CD1c-positive myeloid dendritic cell (primary cell): ENCODE measurements around the gene GPAT2.
"Not testable (repeated sequence)": the region's sequence is repeated elsewhere in the genome, so short reads cannot be mapped to it uniquely, and the experiment has no call there.

Source experiments
- DNase-seq: peaks from one replicate; pipeline ENCODE4 v3.0.0-alpha.2; 2016; ENCODE audit errors: extremely low spot score

GPAT2 gene, protein sequence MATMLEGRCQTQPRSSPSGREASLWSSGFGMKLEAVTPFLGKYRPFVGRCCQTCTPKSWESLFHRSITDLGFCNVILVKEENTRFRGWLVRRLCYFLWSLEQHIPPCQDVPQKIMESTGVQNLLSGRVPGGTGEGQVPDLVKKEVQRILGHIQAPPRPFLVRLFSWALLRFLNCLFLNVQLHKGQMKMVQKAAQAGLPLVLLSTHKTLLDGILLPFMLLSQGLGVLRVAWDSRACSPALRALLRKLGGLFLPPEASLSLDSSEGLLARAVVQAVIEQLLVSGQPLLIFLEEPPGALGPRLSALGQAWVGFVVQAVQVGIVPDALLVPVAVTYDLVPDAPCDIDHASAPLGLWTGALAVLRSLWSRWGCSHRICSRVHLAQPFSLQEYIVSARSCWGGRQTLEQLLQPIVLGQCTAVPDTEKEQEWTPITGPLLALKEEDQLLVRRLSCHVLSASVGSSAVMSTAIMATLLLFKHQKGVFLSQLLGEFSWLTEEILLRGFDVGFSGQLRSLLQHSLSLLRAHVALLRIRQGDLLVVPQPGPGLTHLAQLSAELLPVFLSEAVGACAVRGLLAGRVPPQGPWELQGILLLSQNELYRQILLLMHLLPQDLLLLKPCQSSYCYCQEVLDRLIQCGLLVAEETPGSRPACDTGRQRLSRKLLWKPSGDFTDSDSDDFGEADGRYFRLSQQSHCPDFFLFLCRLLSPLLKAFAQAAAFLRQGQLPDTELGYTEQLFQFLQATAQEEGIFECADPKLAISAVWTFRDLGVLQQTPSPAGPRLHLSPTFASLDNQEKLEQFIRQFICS

GRCh38 chr2:96034792-96035191, at the start of gene GPAT2:
Gene GPAT2, minus strand, starts transcription at chr2:96034916. Its CDS starts 2,557 bp downstream, at chr2:96032359.
- DNase-seq = not testable (repeated sequence)

DNA sequence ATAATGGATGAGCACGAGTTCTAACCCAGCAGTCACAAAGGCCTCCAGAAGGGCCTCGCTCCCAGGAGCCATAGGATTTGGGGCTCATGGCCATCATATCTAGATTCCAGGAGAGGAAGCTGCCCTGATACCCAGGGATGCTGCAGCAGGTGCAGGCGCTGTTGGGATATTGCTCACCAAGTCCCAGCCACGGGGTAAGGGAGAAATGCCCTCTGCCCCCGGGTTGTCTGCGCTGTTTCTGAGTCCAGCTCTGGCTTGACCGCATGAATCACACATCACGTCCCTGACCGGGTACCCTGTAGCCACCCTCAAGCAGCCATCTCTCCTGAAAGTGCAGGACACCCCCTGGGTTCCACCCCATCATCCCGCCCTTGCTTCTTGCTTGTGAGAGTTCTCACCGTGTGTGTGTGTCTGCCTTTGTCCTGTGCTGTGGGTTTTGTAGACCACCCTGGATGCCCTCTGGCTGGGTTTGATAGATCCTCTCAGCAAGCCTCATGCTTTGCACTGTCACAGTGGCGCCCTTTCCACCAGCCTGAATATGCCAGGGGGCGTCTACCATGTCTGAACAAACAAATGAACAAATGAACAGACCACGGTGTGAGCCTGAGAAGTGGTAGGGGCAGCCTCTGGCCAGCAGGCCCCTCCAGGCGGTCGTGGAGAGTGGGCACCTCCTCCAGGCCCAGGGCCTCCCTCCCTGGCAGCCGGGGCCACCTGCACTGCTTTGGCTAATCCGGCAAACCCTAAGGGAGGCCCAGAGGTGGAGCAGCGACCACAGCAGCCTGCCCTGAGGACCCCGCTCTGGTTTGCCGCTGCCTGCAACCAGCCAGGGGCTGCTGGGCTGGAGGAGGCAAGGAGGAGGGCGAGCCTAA, 49.5 kb upstream of the GPAT2 start:
- DNase-seq = no peak

- DNase-seq = no peak
Measured at GRCh38 chr2:96083064-96083939, 48.6 kb upstream of the GPAT2 start.

GRCh38 chr2:96082211-96083063, 47.7 kb upstream of the GPAT2 start:
- DNase-seq = peak; percentile 55

GRCh38 chr2:96081042-96081441, 46.3 kb upstream of the GPAT2 start:
- no peak for DNase-seq

DNA sequence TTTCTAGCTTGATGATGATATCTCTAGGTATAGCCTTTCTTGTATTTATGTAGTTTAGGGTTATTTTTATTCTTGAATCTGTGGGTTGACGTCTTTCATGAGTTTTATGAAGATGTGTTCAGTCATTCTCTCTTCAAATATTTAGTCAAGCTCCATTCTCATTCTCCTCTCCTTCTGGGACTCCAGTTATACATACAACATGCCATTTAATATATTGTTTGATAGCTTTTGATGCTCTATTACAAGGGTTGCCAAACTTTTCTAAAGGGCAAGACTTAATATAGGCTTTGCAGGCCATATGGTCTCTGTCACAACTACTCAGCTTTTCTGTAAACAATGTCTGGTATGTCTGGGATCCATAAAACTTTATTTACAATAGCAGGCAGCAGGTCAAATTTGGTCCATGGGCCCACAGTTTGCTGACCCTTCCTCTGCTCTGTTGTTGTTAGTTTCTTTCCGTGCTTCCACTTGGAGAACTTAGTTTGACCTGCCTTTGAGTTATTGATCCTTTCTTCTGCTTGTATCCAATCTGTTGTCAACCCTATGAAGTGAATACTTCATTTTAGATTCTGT, 40.6 kb upstream of the GPAT2 start:
- DNase-seq = no peak

- DNase-seq = no peak
Measured at GRCh38 chr2:96074156-96074555, 39.4 kb upstream of the GPAT2 start.

- no peak for DNase-seq
Measured at GRCh38 chr2:96073170-96073775, 38.6 kb upstream of the GPAT2 start.

GRCh38 chr2:96072746-96073145, 38.0 kb upstream of the GPAT2 start:
- no peak for DNase-seq

GRCh38 chr2:96071977-96072491, 37.3 kb upstream of the GPAT2 start:
- DNase-seq = not testable (repeated sequence)

DNA sequence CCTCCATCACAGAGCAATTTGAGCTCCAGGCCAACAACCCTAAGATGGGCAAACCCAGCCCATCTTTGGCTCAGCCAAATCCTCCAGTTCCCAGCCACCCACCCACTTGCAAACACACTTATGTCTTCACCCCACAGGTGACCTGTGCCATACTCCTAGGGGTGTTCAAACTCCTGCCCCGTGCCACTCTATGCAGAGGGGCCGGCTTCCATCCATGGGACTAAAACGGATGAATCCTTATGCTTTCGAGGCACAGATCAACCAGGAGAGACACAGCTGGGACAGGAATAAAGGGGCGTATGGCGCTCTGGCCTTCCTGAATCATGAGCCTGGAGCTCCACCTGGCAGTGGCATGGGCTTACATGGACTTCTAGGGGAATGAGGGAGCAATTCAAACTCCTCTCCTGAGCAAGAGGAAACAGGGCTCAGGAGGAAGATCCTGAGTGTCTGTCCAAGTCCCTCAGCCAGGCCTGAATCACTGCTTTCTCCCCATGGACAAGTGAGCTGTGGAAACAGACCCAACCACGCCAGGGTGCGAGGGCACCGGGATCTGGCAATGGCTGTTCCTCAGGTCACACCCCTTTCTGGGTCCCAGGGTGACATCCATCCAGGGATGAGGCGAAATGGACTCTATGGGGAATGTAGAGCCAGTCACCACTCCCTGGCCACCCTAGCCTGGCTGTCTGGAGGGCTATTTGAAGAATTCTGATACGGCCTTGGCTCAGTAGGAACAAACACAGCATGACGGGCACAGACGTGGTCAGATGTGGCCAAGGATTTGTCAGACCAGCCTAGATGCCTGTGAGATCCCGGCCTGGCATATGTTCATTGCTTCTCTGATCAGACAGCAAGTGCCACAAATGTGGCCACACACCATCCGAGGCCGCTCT, 36.6 kb upstream of the GPAT2 start:
- DNase-seq = not testable (repeated sequence)

DNA sequence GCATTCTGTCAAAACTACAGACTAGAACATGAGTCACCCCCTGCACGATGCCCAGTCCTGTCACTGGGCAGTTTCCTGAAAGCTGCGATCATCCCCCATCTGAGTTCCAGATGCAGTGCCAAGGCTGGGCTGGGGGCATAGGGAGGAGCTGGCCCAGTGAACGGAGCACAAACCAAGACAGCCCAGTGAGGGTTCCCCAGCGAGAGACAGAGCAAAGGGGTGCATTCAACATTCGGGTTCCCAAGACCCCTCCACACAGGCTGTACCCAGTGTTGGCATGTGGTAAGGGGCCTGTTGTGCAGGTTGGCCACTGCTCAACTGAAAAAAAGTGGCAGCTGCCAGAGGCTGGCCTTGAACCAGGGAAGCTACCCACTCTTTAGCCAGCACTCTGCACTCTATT, 35.6 kb upstream of the GPAT2 start:
- not testable (repeated sequence) for DNase-seq

DNA sequence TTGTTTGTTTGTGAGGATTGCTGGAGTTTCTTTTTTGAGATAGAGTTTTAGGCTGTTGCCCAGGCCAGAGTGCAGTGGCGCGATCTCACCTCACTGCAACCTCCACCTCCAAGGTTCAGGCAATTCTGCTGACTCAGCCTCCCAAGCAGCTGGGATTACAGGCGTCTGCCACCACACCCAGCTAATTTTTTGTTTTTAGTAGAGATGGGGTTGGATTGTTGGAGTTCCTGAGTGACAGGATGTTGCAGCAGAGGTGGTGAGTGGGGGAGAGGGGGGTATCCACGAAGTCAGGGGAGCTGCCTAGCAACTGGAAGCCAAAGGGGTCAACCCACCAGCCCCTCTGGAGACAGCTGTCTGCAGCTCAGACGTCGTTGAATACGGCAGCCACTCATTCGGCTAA, 35.2 kb upstream of the GPAT2 start:
- not testable (repeated sequence) for DNase-seq

DNA sequence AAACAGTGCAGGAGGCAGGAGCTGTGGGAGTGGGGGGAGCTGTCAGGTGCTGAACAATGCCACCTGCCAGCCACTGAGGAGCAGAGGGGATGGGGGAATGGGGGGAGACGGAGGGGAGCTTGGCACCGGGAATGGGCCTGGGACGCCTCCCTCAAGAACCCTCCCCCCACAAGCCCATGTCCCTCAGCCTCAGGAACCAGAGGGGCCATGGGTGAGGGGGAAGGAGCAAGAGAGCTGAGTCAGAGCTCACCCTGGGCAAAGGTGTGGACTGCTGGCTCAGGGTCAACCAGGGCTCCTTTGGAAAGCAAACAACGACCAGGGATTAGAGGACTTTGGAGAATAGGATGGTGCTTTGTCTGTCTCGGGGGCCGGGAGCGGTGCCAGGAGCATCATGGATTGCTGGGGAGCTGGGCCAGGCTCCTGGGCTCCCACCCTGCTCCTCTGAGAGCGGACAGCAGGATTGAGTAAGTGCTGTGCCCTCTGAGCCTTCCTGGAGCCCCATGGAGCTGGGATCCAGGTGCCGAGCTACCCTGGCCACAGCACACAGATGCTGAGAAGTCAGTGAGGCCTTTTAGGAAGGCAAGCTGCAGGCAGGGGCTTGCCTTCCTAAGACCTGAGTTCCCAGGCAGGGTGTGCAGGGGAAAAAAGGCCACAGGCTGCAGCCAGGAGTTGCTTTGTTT, 33.3 kb upstream of the GPAT2 start:
- DNase-seq = not testable (repeated sequence)

GRCh38 chr2:96067098-96067660, 32.5 kb upstream of the GPAT2 start:
- DNase-seq = not testable (repeated sequence)

GRCh38 chr2:96066511-96066910, 31.8 kb upstream of the GPAT2 start:
- not testable (repeated sequence) for DNase-seq

GRCh38 chr2:96065954-96066353, 31.2 kb upstream of the GPAT2 start:
- not testable (repeated sequence) for DNase-seq
